Prostate gland (tissue), 2 donors: ENCODE results near the gene ALB.

Experiments
- POLR2A ChIP-seq: fragments of 450-650 bp; IDR thresholded peaks from one replicate; pipeline ENCODE4 v1.6.1; 2016; ENCODE audit warnings: antibody characterized with exemption, mild to moderate bottlenecking
- POLR2AphosphoS5 ChIP-seq: sonication (generic); formaldehyde crosslinking; IDR thresholded peaks from one replicate; pipeline ENCODE4 v1.6.1; 2017; ENCODE audit warnings: antibody characterized with exemption
- TF ChIP-seq, protein P1 (sequence below), 4 experiments: fragments of 200-600 bp in 2 of 4; fragments of 450-650 bp in 2 of 4; sonication (generic) in 2 of 4; IDR thresholded peaks; 1 replicate in 3 of 4; 2 replicates in 1 of 4; pipeline ENCODE4 v1.5.1; 2016 to 2019; ENCODE audit warnings: antibody characterized with exemption in 4 of 4, mild to moderate bottlenecking in 2 of 4, moderate library complexity in 2 of 4

DNA sequence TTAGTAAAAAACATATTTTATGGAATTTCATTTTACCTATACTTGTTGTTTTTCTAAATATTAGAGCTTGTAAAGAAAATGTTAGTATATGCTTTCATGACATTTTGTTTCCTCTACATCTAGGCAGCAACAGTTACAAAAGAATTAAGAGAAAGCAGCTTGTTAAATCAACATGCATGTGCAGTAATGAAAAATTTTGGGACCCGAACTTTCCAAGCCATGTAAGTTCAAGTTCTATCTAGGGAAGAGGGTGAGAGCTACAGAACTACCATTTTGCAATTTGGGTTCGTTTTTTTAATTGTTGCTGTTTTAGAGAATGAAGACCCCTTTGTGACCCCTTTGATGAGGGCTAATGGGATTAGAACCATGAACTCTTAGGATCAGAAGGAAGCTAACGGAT, 39.1 kb downstream of the ALB start:
- TF ChIP-seq POLR2A (no peak), POLR2AphosphoS5 (no peak)
- TF ChIP-seq, protein P1, sequence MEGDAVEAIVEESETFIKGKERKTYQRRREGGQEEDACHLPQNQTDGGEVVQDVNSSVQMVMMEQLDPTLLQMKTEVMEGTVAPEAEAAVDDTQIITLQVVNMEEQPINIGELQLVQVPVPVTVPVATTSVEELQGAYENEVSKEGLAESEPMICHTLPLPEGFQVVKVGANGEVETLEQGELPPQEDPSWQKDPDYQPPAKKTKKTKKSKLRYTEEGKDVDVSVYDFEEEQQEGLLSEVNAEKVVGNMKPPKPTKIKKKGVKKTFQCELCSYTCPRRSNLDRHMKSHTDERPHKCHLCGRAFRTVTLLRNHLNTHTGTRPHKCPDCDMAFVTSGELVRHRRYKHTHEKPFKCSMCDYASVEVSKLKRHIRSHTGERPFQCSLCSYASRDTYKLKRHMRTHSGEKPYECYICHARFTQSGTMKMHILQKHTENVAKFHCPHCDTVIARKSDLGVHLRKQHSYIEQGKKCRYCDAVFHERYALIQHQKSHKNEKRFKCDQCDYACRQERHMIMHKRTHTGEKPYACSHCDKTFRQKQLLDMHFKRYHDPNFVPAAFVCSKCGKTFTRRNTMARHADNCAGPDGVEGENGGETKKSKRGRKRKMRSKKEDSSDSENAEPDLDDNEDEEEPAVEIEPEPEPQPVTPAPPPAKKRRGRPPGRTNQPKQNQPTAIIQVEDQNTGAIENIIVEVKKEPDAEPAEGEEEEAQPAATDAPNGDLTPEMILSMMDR (IDR thresholded peaks at IDR 0.05) = no peak
